ENCODE results near the gene PIP4P1.
A peak's percentile ranks its signal among the peaks of the same experiment; 100 is the strongest.

The PIP4P1 gene

DNA sequence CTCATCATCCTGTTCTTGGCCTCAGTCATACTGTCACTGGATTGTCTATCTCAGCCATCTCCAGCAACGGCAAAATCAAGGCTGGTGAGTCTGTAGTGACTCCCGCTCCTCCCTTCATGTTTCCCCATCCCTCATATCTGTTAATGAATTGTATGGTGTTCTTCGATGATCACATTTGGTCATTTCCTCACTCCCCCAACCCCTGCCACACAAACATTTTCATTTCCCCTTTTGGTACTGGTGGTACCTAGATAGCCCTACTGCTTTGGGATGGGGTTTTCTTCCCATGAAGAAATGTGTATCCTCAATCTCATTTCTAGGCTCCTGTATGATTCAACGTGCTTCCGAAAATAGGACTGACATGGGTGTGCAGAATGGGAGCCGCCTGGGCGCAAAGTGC lies 22.6 kb downstream of the PIP4P1 start:
- DNase-seq (ENCODE audit: low spot score in 2 of 2): no peak
- H3K36me3 ChIP-seq (replicated peaks): no peaks in the 10 kb centered on the region
- no peaks in the 10 kb centered on the region for H3K9me3 ChIP-seq
- in situ Hi-C loops (cut with MboI; ENCODE audit: low sequenced_read_pairs): no loop called here
- H3K4me1 ChIP-seq: no peaks in the 10 kb centered on the region
- no peaks in the 10 kb centered on the region for H3K27me3 ChIP-seq (ENCODE audit: low read depth)
- no peak overlapping the region for H3K4me3 ChIP-seq

DNA sequence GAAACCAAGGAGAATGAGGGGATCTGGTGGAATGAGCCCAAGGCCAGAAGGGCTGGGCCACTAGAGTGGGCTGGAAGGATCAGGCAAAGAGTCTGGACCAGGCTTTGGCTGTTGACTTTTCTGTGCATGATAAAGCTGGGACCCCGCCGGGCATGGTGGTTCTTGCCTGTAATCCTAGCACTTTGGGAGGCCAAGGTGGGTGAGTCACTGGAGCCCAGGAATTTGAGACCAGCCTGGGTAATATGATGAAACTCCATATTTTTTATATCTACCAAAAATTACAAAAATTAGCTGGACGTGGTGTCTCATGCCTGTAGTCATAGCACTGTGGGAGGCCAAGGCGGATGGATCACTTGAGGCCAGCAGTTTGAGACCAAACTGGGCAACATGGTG lies 24.9 kb downstream of the PIP4P1 start:
- Histone ChIP-seq H3K9me3 (no peaks in the 10 kb centered on the region), H3K27me3 (ENCODE audit: low read depth) (no peaks in the 10 kb centered on the region), H3K4me1 (no peaks in the 10 kb centered on the region), H3K4me3 (no peak overlapping the region), H3K36me3 (replicated peaks) (no peaks in the 10 kb centered on the region)
- in situ Hi-C loops (cut with MboI; ENCODE audit: low sequenced_read_pairs): no loop called here
- no peak for DNase-seq (ENCODE audit: low spot score in 2 of 2)

DNA sequence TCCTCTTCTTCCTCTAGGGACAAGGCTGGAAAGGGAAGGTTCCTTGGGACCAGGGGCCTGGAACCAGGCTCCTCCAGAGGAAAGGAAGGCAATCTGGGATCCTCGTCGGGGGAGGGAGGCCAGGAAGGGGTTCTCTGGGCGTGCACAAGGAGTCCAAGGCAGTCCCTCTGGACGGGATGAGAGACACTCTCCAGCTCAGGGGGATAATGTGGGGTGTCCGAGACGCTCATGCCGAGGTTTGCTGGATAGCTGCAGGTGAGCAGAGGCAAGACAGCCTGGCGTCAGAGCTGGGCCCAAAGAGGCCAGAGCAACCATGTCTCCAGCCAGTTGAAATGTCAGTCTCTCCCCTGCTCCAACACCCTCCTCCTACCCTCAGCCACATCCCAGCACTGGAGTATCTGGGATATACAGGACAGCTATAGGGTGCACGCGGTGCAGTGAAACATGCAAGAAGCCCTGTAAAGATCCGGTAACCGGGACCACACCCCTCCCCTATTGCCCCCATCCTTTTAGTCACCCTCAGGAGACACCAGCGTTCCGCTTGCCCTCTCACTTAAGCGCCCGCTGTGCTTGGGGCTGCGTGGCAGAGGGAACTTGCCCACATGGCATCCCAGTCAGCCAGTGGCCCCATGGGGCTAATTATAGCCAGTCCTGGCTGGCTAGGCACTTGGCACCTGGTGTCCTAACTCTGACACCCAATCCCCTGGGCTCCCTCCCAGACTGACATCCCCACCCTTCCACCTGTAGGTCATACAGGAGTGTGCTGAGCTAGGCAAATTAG lies 25.5 kb downstream of the PIP4P1 start, which contains the start of gene KLHL33:
Gene KLHL33 (minus strand): TSS at position 585 of the 781 bp plus-strand sequence. CDS start 355 bp downstream, at position 230.
- H3K4me3 ChIP-seq: no peak within 1 kb of the TSS
- in situ Hi-C loops (cut with MboI; ENCODE audit: low sequenced_read_pairs): no loop called here
- no peaks in the 10 kb centered on the region for H3K36me3 ChIP-seq (replicated peaks)
- H3K4me1 ChIP-seq: no peaks in the 10 kb centered on the region
- H3K9me3 ChIP-seq: no peaks in the 10 kb centered on the region
- H3K27me3 ChIP-seq (ENCODE audit: low read depth): no peaks in the 10 kb centered on the region
- DNase-seq (ENCODE audit: low spot score in 2 of 2): no peak

DNA sequence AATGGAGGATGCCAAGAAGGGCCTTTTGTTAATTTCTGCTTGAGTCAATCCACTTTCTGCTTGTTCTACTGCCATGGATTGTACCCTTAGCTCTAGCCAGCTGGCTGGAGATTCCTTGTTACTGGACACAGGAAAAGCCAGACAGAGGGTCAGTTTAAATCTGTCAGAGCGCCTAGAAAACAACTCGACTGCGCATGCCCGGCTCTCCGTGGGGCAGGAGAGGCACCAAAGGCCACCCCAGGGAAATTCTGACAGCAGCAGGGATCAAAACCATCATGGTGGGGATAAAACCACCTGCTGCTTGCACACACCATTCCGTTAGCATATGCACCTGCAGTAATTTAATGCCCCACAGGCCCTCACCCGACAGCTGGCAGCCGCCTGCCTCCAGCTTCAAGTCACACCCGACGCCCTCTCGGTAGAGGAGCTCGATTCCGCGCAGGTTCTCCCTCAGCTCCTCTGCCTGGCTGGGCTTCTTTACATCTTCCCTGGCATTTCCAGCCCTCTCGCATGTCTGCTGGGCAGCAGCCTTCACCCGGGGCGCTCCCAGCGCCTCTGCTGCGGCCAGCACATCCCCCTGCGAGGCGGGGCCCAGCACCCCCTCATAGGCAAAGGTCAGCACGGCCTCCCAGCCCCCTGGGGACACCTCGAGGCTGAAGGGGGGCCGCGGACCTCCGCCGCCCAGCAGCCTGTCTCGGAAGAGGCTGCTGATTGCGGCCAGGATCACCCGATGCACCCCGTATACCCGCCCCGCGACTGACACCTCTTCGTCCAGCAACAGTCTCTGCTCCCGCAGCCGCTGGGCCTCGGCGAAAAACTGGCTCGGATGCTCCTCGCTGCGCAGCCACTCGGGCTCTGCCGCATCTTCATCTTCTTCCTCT lies 26.3 kb downstream of the PIP4P1 start:
- H3K4me3 ChIP-seq: no peak overlapping the region

DNA sequence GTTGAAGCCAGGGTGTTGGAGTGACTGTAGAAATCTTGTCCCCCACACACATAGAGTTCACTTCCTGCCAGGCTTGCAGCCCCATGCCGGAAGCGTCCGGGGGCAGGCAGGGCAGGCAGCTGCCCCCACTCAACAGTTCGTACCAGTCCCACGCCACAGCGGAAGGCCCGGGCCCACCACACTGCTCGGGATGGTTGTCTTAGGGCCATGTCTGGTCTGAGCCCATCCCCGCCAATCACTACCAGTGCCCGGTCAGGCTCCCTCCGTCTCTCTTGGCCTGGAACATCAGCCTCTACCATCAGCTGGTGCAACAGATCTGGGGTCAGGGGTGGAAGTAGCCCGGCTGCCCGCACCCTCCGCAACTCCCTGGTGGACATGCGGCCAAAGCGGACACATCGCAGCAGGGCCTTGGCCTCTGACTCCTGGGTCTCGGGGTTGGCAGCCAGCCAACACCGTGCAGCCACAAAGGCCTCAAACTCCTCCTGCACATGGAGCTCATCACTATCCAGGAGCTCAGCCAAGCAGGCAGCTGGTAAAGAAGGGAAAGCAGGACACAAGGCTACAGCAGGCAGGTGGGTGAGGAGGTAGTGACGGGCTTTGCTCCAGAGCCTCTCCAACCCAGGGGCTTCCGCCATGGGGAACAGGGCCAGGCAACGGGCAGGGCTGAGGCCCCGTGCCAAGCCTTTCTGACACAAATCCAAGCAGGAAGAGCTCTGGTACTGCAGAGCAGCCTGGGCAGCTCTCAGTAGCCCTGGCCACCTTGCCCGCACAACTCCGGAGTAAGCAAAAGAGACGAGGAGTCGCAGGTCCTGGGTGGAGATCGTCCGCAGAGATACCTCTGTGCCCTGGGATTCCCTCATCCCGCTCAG lies 31.2 kb downstream of the PIP4P1 start:
- Histone ChIP-seq H3K4me3 (no peak overlapping the region), H3K27me3 (ENCODE audit: low read depth) (no peaks in the 10 kb centered on the region), H3K9me3 (no peaks in the 10 kb centered on the region), H3K4me1 (no peaks in the 10 kb centered on the region), H3K36me3 (replicated peaks) (no peaks in the 10 kb centered on the region)
- no peak for DNase-seq (ENCODE audit: low spot score in 2 of 2)
- in situ Hi-C loops (cut with MboI; ENCODE audit: low sequenced_read_pairs): no loop called here

More for the DNA sequence above, 26.3 kb downstream of the PIP4P1 start:
- Histone ChIP-seq H3K27me3 (ENCODE audit: low read depth) (no peaks in the 10 kb centered on the region), H3K36me3 (replicated peaks) (no peaks in the 10 kb centered on the region), H3K4me1 (no peaks in the 10 kb centered on the region), H3K9me3 (no peaks in the 10 kb centered on the region)
- DNase-seq (ENCODE audit: low spot score in 2 of 2): no peak
- in situ Hi-C loops (cut with MboI; ENCODE audit: low sequenced_read_pairs): no loop called here

DNA sequence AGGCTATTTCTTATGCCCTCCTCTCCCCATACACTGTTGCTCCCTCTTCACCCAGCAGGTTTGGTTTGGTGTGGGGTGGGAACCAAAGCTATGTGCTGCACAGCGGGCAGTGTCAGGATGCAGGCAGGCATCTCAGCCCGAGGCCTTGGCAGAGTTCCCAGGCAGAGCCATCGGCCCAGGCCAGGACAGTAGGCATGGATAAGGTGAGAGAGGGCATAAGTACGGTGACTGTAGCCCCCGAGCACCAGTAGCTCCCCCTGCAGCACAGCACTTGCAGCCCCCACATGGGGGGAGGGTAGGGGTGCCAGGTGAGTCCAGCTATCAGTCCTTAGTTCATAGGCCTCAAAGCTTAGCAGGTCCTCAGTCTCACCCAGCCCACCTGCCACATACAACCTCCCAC lies 32.4 kb downstream of the PIP4P1 start:
- in situ Hi-C loops (cut with MboI; ENCODE audit: low sequenced_read_pairs): no loop called here
- no peaks in the 10 kb centered on the region for H3K4me1 ChIP-seq
- no peaks in the 10 kb centered on the region for H3K9me3 ChIP-seq
- H3K36me3 ChIP-seq (replicated peaks): no peaks in the 10 kb centered on the region
- no peak overlapping the region for H3K4me3 ChIP-seq
- DNase-seq (ENCODE audit: low spot score in 2 of 2): no peak
- no peaks in the 10 kb centered on the region for H3K27me3 ChIP-seq (ENCODE audit: low read depth)

DNA sequence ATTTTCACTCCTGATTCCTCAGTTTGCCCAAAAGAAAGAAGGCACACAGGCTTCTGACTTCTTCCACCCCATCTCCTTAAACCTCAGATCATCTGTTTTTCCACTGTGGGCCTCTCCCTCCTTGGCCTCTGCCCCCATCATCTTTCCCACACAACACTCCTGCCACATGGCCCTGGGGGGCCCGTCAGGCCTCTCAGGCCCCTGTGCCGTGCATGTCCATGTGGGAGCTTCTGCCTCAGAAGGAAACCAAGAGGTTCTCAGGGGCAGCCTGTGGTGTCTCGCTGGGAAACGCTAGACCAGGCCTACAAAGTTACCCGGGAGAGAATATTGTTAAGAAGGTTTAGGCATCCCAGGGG lies 33.2 kb downstream of the PIP4P1 start:
- peaks cover 2% of the 10 kb centered on the region for H3K4me1 ChIP-seq
- in situ Hi-C loops (cut with MboI; ENCODE audit: low sequenced_read_pairs): no loop called here
- DNase-seq (ENCODE audit: low spot score in 2 of 2): no peak
- no peaks in the 10 kb centered on the region for H3K27me3 ChIP-seq (ENCODE audit: low read depth)
- no peaks in the 10 kb centered on the region for H3K36me3 ChIP-seq (replicated peaks)
- H3K4me3 ChIP-seq: no peak overlapping the region
- no peaks in the 10 kb centered on the region for H3K9me3 ChIP-seq

DNA sequence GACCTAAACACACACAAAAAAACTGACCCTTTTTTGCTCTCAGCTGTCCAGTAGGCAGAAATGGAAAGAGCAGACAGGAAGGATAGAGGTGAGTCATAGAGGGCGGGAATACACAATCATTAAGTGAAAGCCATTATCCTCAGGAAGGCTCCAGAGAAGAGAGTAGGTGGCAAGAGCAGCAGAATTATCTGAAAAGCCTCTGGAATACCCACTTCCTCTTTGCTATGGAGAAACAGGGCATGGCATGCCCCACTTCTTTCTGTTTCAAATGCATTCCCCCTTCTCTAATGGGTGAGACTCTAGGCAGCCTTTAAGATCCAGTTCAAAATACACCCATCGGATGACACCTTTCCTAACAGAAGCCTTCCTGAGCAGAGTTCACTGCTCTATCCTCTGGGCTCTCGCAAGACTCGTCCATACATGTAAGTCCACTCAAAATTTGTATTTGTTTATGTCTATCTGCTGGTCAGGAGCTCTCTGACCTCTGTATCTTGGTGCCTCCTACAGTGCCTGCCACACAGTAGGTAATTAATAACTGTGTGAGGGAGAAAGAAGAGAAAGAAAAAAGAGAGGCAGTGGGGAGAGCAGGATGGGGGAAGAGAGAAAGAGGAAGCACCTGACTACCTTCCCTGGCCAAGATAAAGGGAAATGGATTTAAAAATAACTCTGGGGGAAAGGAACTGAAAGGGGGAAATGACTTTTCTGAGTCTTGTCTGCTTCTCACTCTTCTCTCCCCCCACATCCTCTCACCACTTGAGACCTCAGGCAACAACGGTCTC lies 33.8 kb downstream of the PIP4P1 start:
- DNase-seq (ENCODE audit: low spot score in 2 of 2): no peak
- H3K9me3 ChIP-seq: no peaks in the 10 kb centered on the region
- in situ Hi-C loops (cut with MboI; ENCODE audit: low sequenced_read_pairs): no loop called here
- H3K36me3 ChIP-seq (replicated peaks): no peaks in the 10 kb centered on the region
- no peak overlapping the region for H3K4me3 ChIP-seq
- peaks cover 6% of the 10 kb centered on the region for H3K4me1 ChIP-seq
- no peaks in the 10 kb centered on the region for H3K27me3 ChIP-seq (ENCODE audit: low read depth)

DNA sequence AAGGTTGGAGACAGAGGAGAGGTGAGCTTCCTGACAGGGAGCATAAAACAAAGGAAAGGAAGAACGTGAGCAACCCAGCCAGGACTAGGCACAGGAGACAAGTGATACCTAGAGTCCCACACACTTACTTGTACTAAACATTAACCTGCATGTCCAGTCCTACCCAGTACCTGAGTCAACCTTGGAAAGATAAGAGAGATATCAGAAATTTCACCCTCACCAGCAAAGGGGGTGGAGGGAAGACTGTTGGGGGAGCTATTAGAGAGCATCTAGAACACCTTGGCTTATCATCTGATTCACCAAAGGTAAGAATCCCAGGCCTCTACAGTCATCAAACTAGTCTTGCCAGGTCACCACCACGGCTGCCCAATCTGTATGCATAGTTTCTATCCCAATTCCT lies 36.4 kb downstream of the PIP4P1 start:
- in situ Hi-C loops (cut with MboI; ENCODE audit: low sequenced_read_pairs): no loop called here
- DNase-seq (ENCODE audit: low spot score in 2 of 2): no peak
- H3K27me3 ChIP-seq (ENCODE audit: low read depth): no peaks in the 10 kb centered on the region
- H3K4me1 ChIP-seq: peaks cover 19% of the 10 kb centered on the region
- no peak overlapping the region for H3K4me3 ChIP-seq
- H3K36me3 ChIP-seq (replicated peaks): no peaks in the 10 kb centered on the region
- no peaks in the 10 kb centered on the region for H3K9me3 ChIP-seq

DNA sequence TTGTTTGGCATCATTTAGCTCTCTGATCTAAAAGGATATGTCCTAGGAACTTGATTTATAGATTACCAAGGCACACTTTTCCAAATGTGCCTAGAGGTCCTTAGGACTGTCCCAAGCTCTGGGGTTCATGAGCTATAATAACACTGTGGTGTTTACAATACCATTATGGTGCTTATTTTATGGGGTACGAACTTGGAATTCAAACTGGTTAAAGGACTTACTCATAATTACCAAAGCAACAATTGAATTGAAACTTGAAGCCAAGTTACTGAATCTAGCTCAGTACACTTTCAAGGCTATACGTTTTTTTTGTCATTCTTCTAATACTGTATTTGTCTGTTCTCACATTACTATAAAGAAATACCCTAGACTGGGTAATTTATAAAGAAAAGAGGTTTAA lies 38.3 kb downstream of the PIP4P1 start:
- no peaks in the 10 kb centered on the region for H3K9me3 ChIP-seq
- H3K4me1 ChIP-seq: peaks cover 19% of the 10 kb centered on the region
- in situ Hi-C loops (cut with MboI; ENCODE audit: low sequenced_read_pairs): no loop called here
- no peaks in the 10 kb centered on the region for H3K27me3 ChIP-seq (ENCODE audit: low read depth)
- no peaks in the 10 kb centered on the region for H3K36me3 ChIP-seq (replicated peaks)
- H3K4me3 ChIP-seq: no peak overlapping the region
- DNase-seq (ENCODE audit: low spot score in 2 of 2): no peak

DNA sequence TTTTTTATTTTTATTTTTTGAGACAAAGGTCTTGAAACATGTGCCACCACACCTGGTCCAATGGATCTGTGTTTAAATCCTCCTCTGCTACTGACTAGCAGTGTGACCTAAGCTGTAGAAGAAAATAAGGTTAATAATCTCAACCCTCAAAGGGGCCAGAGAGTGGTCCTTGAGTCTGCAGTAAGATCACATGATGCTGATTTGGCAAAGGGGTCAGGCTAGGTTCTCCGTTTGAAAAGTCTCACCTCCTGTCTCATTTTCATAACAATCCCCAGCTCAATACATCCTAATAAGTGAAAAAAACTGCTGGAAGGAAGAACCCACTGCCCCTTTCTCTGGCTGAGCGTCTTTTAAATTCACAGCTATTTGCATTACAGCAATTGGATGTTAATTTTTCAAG lies 40.0 kb downstream of the PIP4P1 start:
- Histone ChIP-seq H3K9me3 (no peaks in the 10 kb centered on the region), H3K36me3 (replicated peaks) (no peaks in the 10 kb centered on the region), H3K27me3 (ENCODE audit: low read depth) (no peaks in the 10 kb centered on the region), H3K4me1 (peaks cover 19% of the 10 kb centered on the region), H3K4me3 (no peak overlapping the region)
- peak in 1 of 2 experiments; percentile 31 for DNase-seq (ENCODE audit: low spot score in 2 of 2)
- in situ Hi-C loops (cut with MboI; ENCODE audit: low sequenced_read_pairs): no loop called here

DNA sequence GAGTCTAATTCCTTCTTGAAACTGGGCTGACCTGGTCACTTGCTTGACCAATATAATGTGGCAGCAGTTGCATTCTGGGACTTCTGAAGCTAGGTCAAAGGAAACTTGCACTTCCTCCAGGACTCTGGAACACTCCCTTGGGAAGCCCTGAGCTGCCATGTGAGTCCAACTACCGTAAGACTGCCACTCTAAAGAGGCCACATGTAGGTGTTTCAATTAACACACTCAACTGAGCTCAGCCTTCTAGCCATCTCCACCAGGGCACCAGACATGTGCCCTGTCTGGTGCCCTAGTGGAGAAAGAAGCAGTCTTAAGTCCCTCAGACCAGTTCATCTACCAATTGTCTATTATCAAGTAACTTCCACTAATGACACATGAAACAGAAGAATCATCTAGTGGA lies 41.8 kb downstream of the PIP4P1 start:
- Histone ChIP-seq H3K9me3 (no peaks in the 10 kb centered on the region), H3K27me3 (ENCODE audit: low read depth) (no peaks in the 10 kb centered on the region), H3K4me3 (no peak overlapping the region), H3K36me3 (replicated peaks) (no peaks in the 10 kb centered on the region), H3K4me1 (peaks cover 22% of the 10 kb centered on the region)
- no peak for DNase-seq (ENCODE audit: low spot score in 2 of 2)
- in situ Hi-C loops (cut with MboI; ENCODE audit: low sequenced_read_pairs): loop anchor here (5.0 kb wide), 1 partner anchor 33 kb away; the partner anchor contains the start of gene OSGEP

DNA sequence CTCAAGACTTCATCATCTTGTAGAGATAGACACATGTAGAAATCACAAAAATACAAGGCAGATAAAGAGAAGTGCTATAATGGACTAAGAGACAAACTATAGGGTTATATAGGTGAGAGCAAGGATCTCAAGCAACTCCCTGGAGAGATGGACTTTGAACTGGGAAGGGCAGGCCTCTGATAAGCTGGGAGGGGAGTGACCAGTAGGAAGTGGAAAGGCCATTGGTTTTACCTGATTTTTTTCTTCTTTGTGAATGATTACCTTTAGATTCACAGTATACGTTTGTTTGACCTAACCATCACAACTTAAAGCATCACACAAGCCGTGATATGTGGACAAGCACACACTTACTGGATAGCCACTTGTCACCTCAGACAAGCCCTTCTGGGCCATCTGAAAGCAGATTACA lies 42.7 kb downstream of the PIP4P1 start:
- Histone ChIP-seq H3K4me3 (no peak overlapping the region), H3K9me3 (no peaks in the 10 kb centered on the region), H3K36me3 (replicated peaks) (no peaks in the 10 kb centered on the region), H3K27me3 (ENCODE audit: low read depth) (no peaks in the 10 kb centered on the region), H3K4me1 (peaks cover 27% of the 10 kb centered on the region)
- in situ Hi-C loops (cut with MboI; ENCODE audit: low sequenced_read_pairs): loop anchor here (5.0 kb wide), 1 partner anchor 34 kb away; the partner anchor contains the start of gene OSGEP
- DNase-seq (ENCODE audit: low spot score in 2 of 2): no peak

Measured in HAP-1 (cell line).